ENCODE measurements around the gene MRPS12.
A peak's percentile ranks its signal among the peaks of the same experiment; 100 is the strongest.

MRPS12 gene

GRCh38 chr19:38904581-38905539, 25.9 kb upstream of the MRPS12 start:
- H3K36me3 Mint-ChIP-seq = peaks cover 20% of the 10 kb centered on the region
- peak overlapping the region; percentile 38 for H3K27ac Mint-ChIP-seq
- peaks cover 45% of the 10 kb centered on the region for H3K4me1 Mint-ChIP-seq
- no peaks in the 10 kb centered on the region for H3K27me3 Mint-ChIP-seq
- no peak overlapping the region for H3K4me3 Mint-ChIP-seq
- H3K9me3 Mint-ChIP-seq = no peaks in the 10 kb centered on the region

- Mint-ChIP-seq H3K27ac (no peak overlapping the region), H3K9me3 (no peaks in the 10 kb centered on the region), H3K36me3 (peaks cover 20% of the 10 kb centered on the region), H3K27me3 (no peaks in the 10 kb centered on the region), H3K4me3 (no peak overlapping the region), H3K4me1 (peaks cover 43% of the 10 kb centered on the region)
Measured at GRCh38 chr19:38905620-38906019, 25.1 kb upstream of the MRPS12 start.

GRCh38 chr19:38907227-38907626, 23.5 kb upstream of the MRPS12 start:
- H3K4me1 Mint-ChIP-seq = peaks cover 28% of the 10 kb centered on the region
- H3K36me3 Mint-ChIP-seq = peaks cover 18% of the 10 kb centered on the region
- no peaks in the 10 kb centered on the region for H3K9me3 Mint-ChIP-seq
- no peak overlapping the region for H3K27ac Mint-ChIP-seq
- no peaks in the 10 kb centered on the region for H3K27me3 Mint-ChIP-seq
- H3K4me3 Mint-ChIP-seq = no peak overlapping the region

GRCh38 chr19:38907670-38908069, 23.1 kb upstream of the MRPS12 start:
- Mint-ChIP-seq H3K4me1 (peaks cover 24% of the 10 kb centered on the region), H3K9me3 (no peaks in the 10 kb centered on the region), H3K27ac (peak overlapping the region; percentile 62), H3K27me3 (no peaks in the 10 kb centered on the region), H3K4me3 (no peak overlapping the region), H3K36me3 (peaks cover 17% of the 10 kb centered on the region)

- no peak overlapping the region for H3K4me3 Mint-ChIP-seq
- no peaks in the 10 kb centered on the region for H3K9me3 Mint-ChIP-seq
- H3K4me1 Mint-ChIP-seq = peaks cover 23% of the 10 kb centered on the region
- H3K36me3 Mint-ChIP-seq = peaks cover 14% of the 10 kb centered on the region
- no peaks in the 10 kb centered on the region for H3K27me3 Mint-ChIP-seq
- H3K27ac Mint-ChIP-seq = peak overlapping the region; percentile 46
Measured at GRCh38 chr19:38908911-38909310, 21.8 kb upstream of the MRPS12 start.

- no peak overlapping the region for H3K4me3 Mint-ChIP-seq
Measured at GRCh38 chr19:38910488-38910887, 20.3 kb upstream of the MRPS12 start.

GRCh38 chr19:38911388-38912001, 19.2 kb upstream of the MRPS12 start:
- Mint-ChIP-seq H3K36me3 (peaks cover 11% of the 10 kb centered on the region), H3K27me3 (no peaks in the 10 kb centered on the region), H3K4me3 (no peak overlapping the region), H3K9me3 (no peaks in the 10 kb centered on the region), H3K27ac (no peak overlapping the region), H3K4me1 (peaks cover 15% of the 10 kb centered on the region)

More at GRCh38 chr19:38910488-38910887, 20.3 kb upstream of the MRPS12 start:
- H3K4me1 Mint-ChIP-seq = peaks cover 15% of the 10 kb centered on the region
- H3K36me3 Mint-ChIP-seq = peaks cover 11% of the 10 kb centered on the region
- peak overlapping the region; percentile 80 for H3K27ac Mint-ChIP-seq
- H3K9me3 Mint-ChIP-seq = no peaks in the 10 kb centered on the region
- H3K27me3 Mint-ChIP-seq = no peaks in the 10 kb centered on the region

GRCh38 chr19:38912600-38913514, 17.9 kb upstream of the MRPS12 start:
- peaks cover 5% of the 10 kb centered on the region for H3K36me3 Mint-ChIP-seq
- no peaks in the 10 kb centered on the region for H3K27me3 Mint-ChIP-seq
- H3K4me1 Mint-ChIP-seq = peaks cover 12% of the 10 kb centered on the region
- no peaks in the 10 kb centered on the region for H3K9me3 Mint-ChIP-seq
- H3K4me3 Mint-ChIP-seq = no peak overlapping the region
- H3K27ac Mint-ChIP-seq = no peak overlapping the region

- Mint-ChIP-seq H3K27ac (no peak overlapping the region), H3K4me1 (peaks cover 4% of the 10 kb centered on the region), H3K27me3 (no peaks in the 10 kb centered on the region), H3K9me3 (no peaks in the 10 kb centered on the region), H3K4me3 (no peak overlapping the region), H3K36me3 (peaks cover 2% of the 10 kb centered on the region)
Measured at GRCh38 chr19:38913958-38914357, 16.8 kb upstream of the MRPS12 start.

- Mint-ChIP-seq H3K9me3 (no peaks in the 10 kb centered on the region), H3K4me1 (no peaks in the 10 kb centered on the region), H3K36me3 (peaks cover 2% of the 10 kb centered on the region), H3K27me3 (no peaks in the 10 kb centered on the region), H3K27ac (no peak overlapping the region), H3K4me3 (no peak overlapping the region)
Measured at GRCh38 chr19:38915329-38916321, 15.1 kb upstream of the MRPS12 start.

GRCh38 chr19:38917516-38917915, 13.2 kb upstream of the MRPS12 start:
- Mint-ChIP-seq H3K27ac (no peak overlapping the region), H3K36me3 (peaks cover 8% of the 10 kb centered on the region), H3K9me3 (no peaks in the 10 kb centered on the region), H3K4me3 (no peak overlapping the region), H3K4me1 (no peaks in the 10 kb centered on the region), H3K27me3 (no peaks in the 10 kb centered on the region)

- H3K27ac Mint-ChIP-seq = no peak overlapping the region
- H3K36me3 Mint-ChIP-seq = peaks cover 8% of the 10 kb centered on the region
- no peaks in the 10 kb centered on the region for H3K9me3 Mint-ChIP-seq
- H3K4me3 Mint-ChIP-seq = no peak overlapping the region
- H3K4me1 Mint-ChIP-seq = no peaks in the 10 kb centered on the region
- no peaks in the 10 kb centered on the region for H3K27me3 Mint-ChIP-seq
Measured at GRCh38 chr19:38917921-38918491, 12.7 kb upstream of the MRPS12 start.

GRCh38 chr19:38918526-38918925, 12.2 kb upstream of the MRPS12 start:
- Mint-ChIP-seq H3K4me3 (no peak overlapping the region), H3K9me3 (no peaks in the 10 kb centered on the region), H3K36me3 (peaks cover 8% of the 10 kb centered on the region), H3K4me1 (no peaks in the 10 kb centered on the region), H3K27ac (no peak overlapping the region), H3K27me3 (no peaks in the 10 kb centered on the region)

Measured in activated naive CD4-positive, alpha-beta T cell treated with anti-CD3 and anti-CD28 coated beads, Interleukin-2, amount 50 U/mL, for 24 hours (primary cell).